SK-N-SH treated with all-trans-retinoic acid at 6 μM for 48 hours (cell line): ENCODE measurements around the gene RASSF6.
"Not testable (repeated sequence)": the region's sequence is repeated elsewhere in the genome, so short reads cannot be mapped to it uniquely, and the experiment has no call there.

ENCODE experiments used
- ARNTL ChIP-seq: fragments of 450-650 bp; formaldehyde crosslinking; IDR thresholded peaks from 2 replicates; pipeline ENCODE4 v1.5.0; 2020; ENCODE audit warnings: low read depth, mild to moderate bottlenecking, moderate library complexity, borderline replicate concordance
- BACH2 ChIP-seq: fragments of 250-450 bp; sonication (Bioruptor Pico); IDR thresholded peaks from 2 replicates; pipeline ENCODE4 v1.9.0; 2021; ENCODE audit warnings: mild to moderate bottlenecking, borderline replicate concordance
- CSDC2 ChIP-seq: fragments of 250-450 bp; sonication (Bioruptor Pico); IDR thresholded peaks from 2 replicates; pipeline ENCODE4 v1.5.0; 2020; ENCODE audit warnings: mild to moderate bottlenecking, moderate library complexity
- ISL1 ChIP-seq: fragments of 250-450 bp; sonication (Bioruptor Pico); IDR thresholded peaks from 2 replicates; pipeline ENCODE4 v2.1.2; 2022; ENCODE audit warnings: mild to moderate bottlenecking, moderate library complexity
- OSR1 ChIP-seq: fragments of 250-450 bp; sonication (Bioruptor Pico); IDR thresholded peaks from 2 replicates; pipeline ENCODE4 v1.8.0; 2022; ENCODE audit warnings: moderate library complexity, mild to moderate bottlenecking, inconsistent platforms
- PPARA ChIP-seq: fragments of 250-450 bp; sonication (Bioruptor Pico); IDR thresholded peaks from 2 replicates; pipeline ENCODE4 v1.5.0; 2020; ENCODE audit warnings: mild to moderate bottlenecking, borderline replicate concordance
- RARB ChIP-seq: fragments of 250-450 bp; sonication (Bioruptor Pico); IDR thresholded peaks from 2 replicates; pipeline ENCODE4 v1.8.0; 2021; ENCODE audit warnings: mild to moderate bottlenecking, moderate library complexity
- SNAI2 ChIP-seq: fragments of 250-450 bp; sonication (Bioruptor Pico); IDR thresholded peaks from 2 replicates; pipeline ENCODE4 v1.5.0; 2020; ENCODE audit warnings: mild to moderate bottlenecking, moderate library complexity
- ZC3H10 ChIP-seq: fragments of 250-450 bp; sonication (Bioruptor Pico); IDR thresholded peaks from 2 replicates; pipeline ENCODE4 v1.5.1; 2021; ENCODE audit warnings: mild to moderate bottlenecking, moderate library complexity
- ZNF70 ChIP-seq: fragments of 450-650 bp; formaldehyde crosslinking; IDR thresholded peaks from 2 replicates; pipeline ENCODE4 v1.5.0; 2020; ENCODE audit warnings: mild to moderate bottlenecking, moderate library complexity
- TF ChIP-seq, protein P1 (sequence below): fragments of 250-450 bp; sonication (Bioruptor Pico); IDR thresholded peaks from 2 replicates; pipeline ENCODE4 v1.8.0; 2020; ENCODE audit warnings: mild to moderate bottlenecking, moderate library complexity, borderline replicate concordance
- TF ChIP-seq, protein P2 (sequence below): fragments of 250-450 bp; sonication (Bioruptor Pico); IDR thresholded peaks from 2 replicates; pipeline ENCODE4 v1.5.1; 2020; ENCODE audit warnings: low read depth, mild to moderate bottlenecking, moderate library complexity

DNA sequence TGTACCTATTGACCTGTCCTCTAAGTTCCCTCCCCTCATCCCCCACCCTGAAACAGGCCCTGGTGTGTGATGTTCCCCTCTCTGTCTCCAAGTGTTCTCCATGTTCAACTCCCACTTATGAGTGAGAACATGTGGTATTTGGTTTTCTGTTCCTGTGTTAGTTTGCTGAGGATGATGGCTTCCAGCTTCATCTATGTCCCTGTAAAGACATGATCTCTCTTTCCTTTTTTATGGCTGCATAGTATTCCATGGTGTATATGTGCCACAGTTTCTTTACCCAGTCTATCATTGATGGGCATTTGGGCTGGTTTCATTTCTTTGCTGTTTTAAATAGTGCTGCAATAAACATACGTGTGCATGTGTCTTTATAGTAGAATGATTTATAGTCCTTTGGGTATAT, 8.6 kb upstream of the RASSF6 start:
- not testable (repeated sequence) for TF ChIP-seq PPARA (CRISPR knock-in tag); ZC3H10 (CRISPR knock-in tag); RARB (CRISPR knock-in tag); BACH2; ISL1; OSR1 (CRISPR knock-in tag); CSDC2 (CRISPR knock-in tag); ZNF70 (CRISPR knock-in tag); ARNTL; SNAI2 (CRISPR knock-in tag)
- TF ChIP-seq, protein P1, sequence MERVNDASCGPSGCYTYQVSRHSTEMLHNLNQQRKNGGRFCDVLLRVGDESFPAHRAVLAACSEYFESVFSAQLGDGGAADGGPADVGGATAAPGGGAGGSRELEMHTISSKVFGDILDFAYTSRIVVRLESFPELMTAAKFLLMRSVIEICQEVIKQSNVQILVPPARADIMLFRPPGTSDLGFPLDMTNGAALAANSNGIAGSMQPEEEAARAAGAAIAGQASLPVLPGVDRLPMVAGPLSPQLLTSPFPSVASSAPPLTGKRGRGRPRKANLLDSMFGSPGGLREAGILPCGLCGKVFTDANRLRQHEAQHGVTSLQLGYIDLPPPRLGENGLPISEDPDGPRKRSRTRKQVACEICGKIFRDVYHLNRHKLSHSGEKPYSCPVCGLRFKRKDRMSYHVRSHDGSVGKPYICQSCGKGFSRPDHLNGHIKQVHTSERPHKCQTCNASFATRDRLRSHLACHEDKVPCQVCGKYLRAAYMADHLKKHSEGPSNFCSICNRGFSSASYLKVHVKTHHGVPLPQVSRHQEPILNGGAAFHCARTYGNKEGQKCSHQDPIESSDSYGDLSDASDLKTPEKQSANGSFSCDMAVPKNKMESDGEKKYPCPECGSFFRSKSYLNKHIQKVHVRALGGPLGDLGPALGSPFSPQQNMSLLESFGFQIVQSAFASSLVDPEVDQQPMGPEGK (CRISPR knock-in tag), result not testable (repeated sequence)
- TF ChIP-seq, protein P2, sequence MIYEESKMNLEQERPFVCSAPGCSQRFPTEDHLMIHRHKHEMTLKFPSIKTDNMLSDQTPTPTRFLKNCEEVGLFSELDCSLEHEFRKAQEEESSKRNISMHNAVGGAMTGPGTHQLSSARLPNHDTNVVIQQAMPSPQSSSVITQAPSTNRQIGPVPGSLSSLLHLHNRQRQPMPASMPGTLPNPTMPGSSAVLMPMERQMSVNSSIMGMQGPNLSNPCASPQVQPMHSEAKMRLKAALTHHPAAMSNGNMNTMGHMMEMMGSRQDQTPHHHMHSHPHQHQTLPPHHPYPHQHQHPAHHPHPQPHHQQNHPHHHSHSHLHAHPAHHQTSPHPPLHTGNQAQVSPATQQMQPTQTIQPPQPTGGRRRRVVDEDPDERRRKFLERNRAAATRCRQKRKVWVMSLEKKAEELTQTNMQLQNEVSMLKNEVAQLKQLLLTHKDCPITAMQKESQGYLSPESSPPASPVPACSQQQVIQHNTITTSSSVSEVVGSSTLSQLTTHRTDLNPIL (CRISPR knock-in tag), result not testable (repeated sequence)
